ENCODE results near the gene HMGN4.

- TF ChIP-seq POLR2A (IDR thresholded peaks at IDR 0.05; ENCODE audit: low read length) (no peak), GATA1 (IDR thresholded peaks at IDR 0.05; ENCODE audit: low read depth, low read length) (no peak)
Measured at GRCh38 chr6:26520850-26521599, 17.1 kb upstream of the HMGN4 start.
